MCF 10A (cell line): ENCODE data around the gene VCAN. TPM values are rescaled to one million over a fixed set of nuclear protein-coding genes. Genes with fewer than 3 reads are reported as not detected.
A peak's percentile ranks its signal among the peaks of the same experiment; 100 is the strongest.

Experiments used
- BruUV-seq: library from RNA; stranded (reverse); fragments of 400-500 nt; replicated peaks from 2 replicates; lab custom pipeline; 2021; lab: Mats Ljungman, UMichigan
- CTCF ChIA-PET: fragments of 300-600 bp; sonication (Branson Sonifier 250); formaldehyde crosslinking; extraction: SDS; loops from one replicate; lab custom pipeline; 2021; ENCODE audit warnings: antibody characterized with exemption, inconsistent platforms; lab: Yijun Ruan, JAX
- POLR2A ChIA-PET: fragments of 300-600, 350-650 bp; sonication (Branson Sonifier 250); formaldehyde crosslinking; extraction: SDS; loops from one replicate; lab custom pipeline; 2020; ENCODE audit warnings: antibody characterized with exemption, inconsistent platforms; lab: Yijun Ruan, JAX
- DNase-seq: peaks from one replicate; pipeline ENCODE4 v3.0.0-alpha.2; 2018; ENCODE audit not compliant: unreplicated experiment
- H3K27ac Mint-ChIP-seq: one replicate; pipeline ENCODE4 v1.8.0; 2022; ENCODE audit warnings: mild to moderate bottlenecking, low read depth, mixed read lengths; ENCODE audit not compliant: unreplicated experiment
- H3K27me3 Mint-ChIP-seq: one replicate; pipeline ENCODE4 v1.8.0; 2022; ENCODE audit warnings: mixed read lengths; ENCODE audit not compliant: insufficient read depth, unreplicated experiment
- H3K36me3 Mint-ChIP-seq: one replicate; pipeline ENCODE4 v1.8.0; 2022; ENCODE audit warnings: mild to moderate bottlenecking, moderate library complexity, mixed read lengths; ENCODE audit not compliant: insufficient read depth, unreplicated experiment
- H3K4me1 Mint-ChIP-seq: one replicate; pipeline ENCODE4 v1.8.0; 2022; ENCODE audit warnings: mixed read lengths; ENCODE audit not compliant: insufficient read depth, unreplicated experiment
- H3K4me3 Mint-ChIP-seq: one replicate; pipeline ENCODE4 v1.8.0; 2022; ENCODE audit warnings: mild to moderate bottlenecking, moderate library complexity, mixed read lengths; ENCODE audit not compliant: unreplicated experiment
- H3K9me3 Mint-ChIP-seq: one replicate; pipeline ENCODE4 v1.8.0; 2022; ENCODE audit warnings: mixed read lengths; ENCODE audit not compliant: unreplicated experiment
- intact Hi-C: fragments of 100-400 bp; cut with micrococcal nuclease; formaldehyde crosslinking; loops from 2 replicates; pipeline ENCODE4 v1.14.1; 2022
- total RNA-seq: library from RNA; stranded (reverse); gene quantifications from 2 replicates; pipeline ENCODE4 v1.2.3, GENCODE V29; 2022
- TF ChIP-seq, protein P1 (sequence below): fragments of 200-600 bp; IDR thresholded peaks from one replicate; pipeline ENCODE4 v1.8.0; 2022; ENCODE audit warnings: antibody characterized with exemption, mild to moderate bottlenecking; ENCODE audit not compliant: unreplicated experiment

The VCAN gene
- total RNA-seq, 1 experiment from 2014 or later = 50.6 TPM

DNA sequence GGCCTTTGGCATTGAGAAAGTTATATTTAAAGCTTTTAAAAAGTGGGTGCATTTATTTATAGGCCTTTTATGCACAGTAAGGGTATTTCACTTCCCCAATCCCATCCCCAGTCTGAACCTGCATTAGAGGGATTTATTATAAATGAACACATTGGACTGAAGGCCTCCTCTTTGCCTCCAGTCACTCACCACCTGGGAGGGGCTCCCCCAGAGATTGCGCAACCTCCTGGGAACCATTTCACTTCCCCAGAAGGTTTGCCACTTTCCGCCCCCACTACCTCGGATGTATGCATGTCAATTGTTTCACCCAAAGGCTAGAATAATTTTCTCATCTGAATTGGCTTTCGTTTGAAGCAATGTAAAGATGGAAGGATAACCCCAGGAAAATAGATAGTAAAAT is 29.8 kb upstream of the VCAN start:
- no TSS peak for BruUV-seq
- CTCF ChIA-PET = interaction anchor here (0.6 to 0.9 kb wide), 2 partner anchors 32 to 800 kb away, joined by 3 read pairs; no protein-coding TSS in a partner anchor
- POLR2A ChIA-PET = interaction anchor here (0.7 kb wide), 1 partner anchor 13 kb away, joined by 3 read pairs; no protein-coding TSS in a partner anchor
- Mint-ChIP-seq H3K9me3 (no peaks in the 10 kb centered on the region), H3K4me1 (no peaks in the 10 kb centered on the region), H3K27ac (no peak overlapping the region), H3K36me3 (no peaks in the 10 kb centered on the region), H3K4me3 (no peak overlapping the region), H3K27me3 (no peaks in the 10 kb centered on the region)
- DNase-seq = peak; percentile 17
- TF ChIP-seq, protein P1, sequence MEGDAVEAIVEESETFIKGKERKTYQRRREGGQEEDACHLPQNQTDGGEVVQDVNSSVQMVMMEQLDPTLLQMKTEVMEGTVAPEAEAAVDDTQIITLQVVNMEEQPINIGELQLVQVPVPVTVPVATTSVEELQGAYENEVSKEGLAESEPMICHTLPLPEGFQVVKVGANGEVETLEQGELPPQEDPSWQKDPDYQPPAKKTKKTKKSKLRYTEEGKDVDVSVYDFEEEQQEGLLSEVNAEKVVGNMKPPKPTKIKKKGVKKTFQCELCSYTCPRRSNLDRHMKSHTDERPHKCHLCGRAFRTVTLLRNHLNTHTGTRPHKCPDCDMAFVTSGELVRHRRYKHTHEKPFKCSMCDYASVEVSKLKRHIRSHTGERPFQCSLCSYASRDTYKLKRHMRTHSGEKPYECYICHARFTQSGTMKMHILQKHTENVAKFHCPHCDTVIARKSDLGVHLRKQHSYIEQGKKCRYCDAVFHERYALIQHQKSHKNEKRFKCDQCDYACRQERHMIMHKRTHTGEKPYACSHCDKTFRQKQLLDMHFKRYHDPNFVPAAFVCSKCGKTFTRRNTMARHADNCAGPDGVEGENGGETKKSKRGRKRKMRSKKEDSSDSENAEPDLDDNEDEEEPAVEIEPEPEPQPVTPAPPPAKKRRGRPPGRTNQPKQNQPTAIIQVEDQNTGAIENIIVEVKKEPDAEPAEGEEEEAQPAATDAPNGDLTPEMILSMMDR = no peak
- intact Hi-C loops = no loop called here

DNA sequence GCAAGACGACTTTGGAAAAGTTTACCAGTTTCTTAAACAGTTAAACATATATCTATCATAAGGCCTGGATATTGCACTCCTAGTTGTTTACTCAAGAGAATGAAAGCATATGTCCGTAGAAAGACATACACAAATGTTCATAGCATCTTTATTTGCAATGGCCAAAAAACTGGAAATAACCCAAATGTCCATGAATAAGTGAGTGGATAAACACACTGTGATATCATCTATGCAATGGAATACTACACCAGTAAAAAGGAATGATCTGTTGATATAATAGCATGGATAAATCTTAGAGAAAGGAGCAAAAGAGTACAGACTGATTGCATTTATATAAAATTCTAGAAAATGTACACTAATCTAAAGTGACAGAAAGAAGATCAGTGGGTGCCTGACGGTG is 28.0 kb upstream of the VCAN start:
- DNase-seq = no peak
- BruUV-seq = no TSS peak
- Mint-ChIP-seq H3K9me3 (no peaks in the 10 kb centered on the region), H3K27me3 (no peaks in the 10 kb centered on the region), H3K36me3 (no peaks in the 10 kb centered on the region), H3K27ac (no peak overlapping the region), H3K4me1 (no peaks in the 10 kb centered on the region), H3K4me3 (no peak overlapping the region)
- ChIA-PET CTCF (interaction anchor here (1.1 kb wide), 1 partner anchor 802 kb away, joined by 3 read pairs; no protein-coding TSS in a partner anchor), POLR2A (interaction anchor here (1.2 kb wide), 1 partner anchor 10 kb away, joined by 3 read pairs; no protein-coding TSS in a partner anchor)
- intact Hi-C loops = no loop called here
- TF ChIP-seq, protein P1 = no peak

DNA sequence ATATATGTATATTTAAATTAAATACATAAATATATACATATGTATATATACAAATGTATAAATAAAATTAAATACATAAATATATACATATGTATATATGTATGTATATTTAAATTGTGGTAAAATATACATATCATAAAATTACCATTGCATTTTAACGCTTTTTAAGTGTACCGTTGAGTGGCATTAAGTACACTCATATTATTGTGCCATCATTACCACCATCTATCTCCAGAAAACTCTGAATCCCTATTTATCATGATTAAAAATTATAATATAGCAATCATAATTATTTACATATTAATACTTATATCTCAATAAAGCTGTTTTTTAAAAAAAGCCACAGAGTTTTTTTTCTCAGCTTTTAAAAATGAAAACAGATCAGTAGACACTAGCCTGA is 27.1 kb upstream of the VCAN start:
- Mint-ChIP-seq H3K4me3 (no peak overlapping the region), H3K4me1 (no peaks in the 10 kb centered on the region), H3K9me3 (no peaks in the 10 kb centered on the region), H3K36me3 (no peaks in the 10 kb centered on the region), H3K27me3 (no peaks in the 10 kb centered on the region), H3K27ac (no peak overlapping the region)
- TF ChIP-seq, protein P1 = no peak
- BruUV-seq = no TSS peak
- ChIA-PET CTCF (interaction anchor here (0.6 to 1.1 kb wide), 2 partner anchors 803 to 1037 kb away, joined by 3 read pairs; no protein-coding TSS in a partner anchor), POLR2A (no interaction called here)
- intact Hi-C loops = no loop called here
- DNase-seq = no peak

DNA sequence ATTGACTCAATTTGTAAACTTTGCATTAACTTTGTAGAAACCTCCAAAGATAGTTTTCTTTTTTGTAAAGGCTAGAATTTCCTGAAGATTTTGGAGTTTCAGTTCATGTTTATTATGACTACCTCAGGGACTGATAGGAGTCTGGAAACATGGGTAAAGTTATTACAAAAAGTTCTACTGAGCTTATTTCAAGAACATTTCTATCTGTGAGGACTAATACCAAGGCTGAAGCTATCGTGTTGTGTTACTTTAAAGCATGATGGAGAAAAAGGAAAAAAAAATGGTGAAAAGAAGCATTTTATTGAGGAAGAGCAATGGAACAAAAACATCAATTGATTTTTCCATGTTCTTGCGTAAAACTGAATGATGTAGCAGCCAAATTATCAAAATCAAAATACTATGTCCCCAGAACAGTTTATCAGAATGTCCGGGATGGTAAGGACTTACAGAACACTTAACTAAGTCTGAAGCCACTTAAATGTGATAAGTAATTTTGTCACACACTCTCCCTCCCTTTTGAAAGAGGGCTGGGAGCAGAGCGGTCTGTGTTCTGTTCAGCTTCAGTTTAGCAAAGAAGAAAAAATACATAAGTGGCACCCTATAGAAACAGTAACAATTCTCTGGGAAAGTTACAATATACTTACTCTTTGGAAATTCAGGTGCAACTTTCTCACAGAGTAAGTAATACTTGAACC is 25.1 kb upstream of the VCAN start:
- Mint-ChIP-seq H3K4me3 (no peak overlapping the region), H3K27ac (no peak overlapping the region)
- intact Hi-C loops = no loop called here

More for the DNA sequence above, 25.1 kb upstream of the VCAN start:
- ChIA-PET POLR2A (interaction anchor here (0.8 kb wide), 1 partner anchor 26 kb away, joined by 3 read pairs; no protein-coding TSS in a partner anchor), CTCF (interaction anchor here (0.6 to 1.9 kb wide), 3 partner anchors 17 to 1025 kb away, joined by 3 to 7 read pairs (median 3); no protein-coding TSS in a partner anchor)
- BruUV-seq = no TSS peak
- H3K9me3 Mint-ChIP-seq = no peaks in the 10 kb centered on the region
- no peaks in the 10 kb centered on the region for H3K27me3 Mint-ChIP-seq
- TF ChIP-seq, protein P1 = no peak
- DNase-seq = no peak
- no peaks in the 10 kb centered on the region for H3K36me3 Mint-ChIP-seq
- H3K4me1 Mint-ChIP-seq = peaks cover 10% of the 10 kb centered on the region
